ENCODE data around the gene UMODL1.
"Not testable (repeated sequence)": the region's sequence is repeated elsewhere in the genome, so short reads cannot be mapped to it uniquely, and the experiment has no call there.

UMODL1 gene

DNA sequence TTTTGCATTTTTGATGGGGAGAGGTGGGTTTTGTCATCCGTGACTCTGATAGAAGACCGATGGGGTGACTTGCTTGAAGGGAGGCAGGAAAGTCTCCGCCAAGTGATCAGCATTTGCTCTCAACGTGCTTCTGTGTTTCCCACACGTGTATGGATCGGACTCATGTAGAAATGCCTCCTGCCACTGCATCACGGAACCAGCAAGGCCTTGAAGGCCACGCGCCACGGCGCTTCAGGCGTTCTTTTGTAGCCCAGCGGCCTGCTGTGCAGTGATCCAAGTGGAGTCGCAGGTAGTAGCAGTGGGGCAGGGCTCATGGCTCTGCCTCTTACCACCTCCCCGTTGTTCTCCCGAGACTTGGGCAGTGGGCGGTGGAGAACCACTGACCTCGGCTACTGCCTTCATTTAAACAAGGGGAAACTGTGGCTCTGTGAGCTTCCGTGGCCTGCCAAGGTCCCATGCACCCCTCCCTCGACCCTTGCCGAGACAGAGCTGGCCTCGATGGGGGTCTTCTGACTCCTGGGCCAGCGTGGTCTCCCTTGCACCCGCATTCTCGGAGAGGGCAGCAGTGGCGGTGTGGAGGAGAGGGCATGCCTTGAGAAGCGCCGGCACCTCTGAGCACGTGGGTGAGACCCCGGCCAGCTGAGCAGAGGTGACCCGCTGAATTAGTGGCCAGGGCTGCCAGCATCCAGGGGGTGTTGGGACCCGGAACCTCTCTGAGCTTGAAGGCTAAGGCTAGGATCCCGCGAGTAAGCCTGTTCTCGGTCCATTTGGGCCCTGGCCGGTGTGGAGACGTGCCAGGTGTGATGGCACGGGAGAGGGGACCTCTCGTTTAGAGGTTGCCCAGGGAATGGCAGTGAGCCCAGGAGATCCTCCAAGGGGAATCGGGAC is 101.7 kb downstream of the UMODL1 start:
- DNase-seq, result no peak

GRCh38 chr21:42174173-42174572 is 103.1 kb downstream of the UMODL1 start:
- no peak for DNase-seq

DNA sequence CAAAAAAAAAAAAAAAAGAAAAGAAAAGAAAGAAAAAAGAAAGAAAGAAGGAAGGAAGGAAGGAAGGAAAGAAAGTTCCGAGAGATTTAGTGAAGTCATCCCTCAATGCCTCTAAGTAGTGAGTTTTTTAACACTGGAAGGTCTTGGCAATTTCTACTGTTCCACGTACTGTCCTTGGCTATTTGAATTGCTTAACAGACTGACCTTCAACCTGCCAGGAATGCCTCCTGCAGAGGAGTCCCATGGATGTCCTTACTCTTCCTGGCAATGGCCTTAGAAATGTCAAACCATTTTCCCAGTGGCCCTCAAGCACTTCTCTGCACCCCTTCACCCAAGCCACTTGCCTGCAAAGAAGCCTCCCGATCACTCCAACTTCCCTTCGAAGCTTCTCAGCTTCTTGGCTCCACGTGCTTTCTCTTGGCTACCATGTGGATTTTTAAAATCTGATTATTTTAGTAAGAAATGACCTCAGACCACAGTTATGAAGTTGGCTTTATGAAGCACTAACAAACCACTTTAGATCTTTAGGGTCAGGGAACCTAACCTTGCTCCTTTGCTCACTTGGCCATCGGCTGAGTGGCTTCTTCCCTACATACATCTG is 104.1 kb downstream of the UMODL1 start:
- DNase-seq, result no peak

GRCh38 chr21:42176859-42177258 is 105.7 kb downstream of the UMODL1 start:
- DNase-seq, result no peak

- DNase-seq, result no peak
Observed at GRCh38 chr21:42179316-42179715, 108.2 kb downstream of the UMODL1 start.

DNA sequence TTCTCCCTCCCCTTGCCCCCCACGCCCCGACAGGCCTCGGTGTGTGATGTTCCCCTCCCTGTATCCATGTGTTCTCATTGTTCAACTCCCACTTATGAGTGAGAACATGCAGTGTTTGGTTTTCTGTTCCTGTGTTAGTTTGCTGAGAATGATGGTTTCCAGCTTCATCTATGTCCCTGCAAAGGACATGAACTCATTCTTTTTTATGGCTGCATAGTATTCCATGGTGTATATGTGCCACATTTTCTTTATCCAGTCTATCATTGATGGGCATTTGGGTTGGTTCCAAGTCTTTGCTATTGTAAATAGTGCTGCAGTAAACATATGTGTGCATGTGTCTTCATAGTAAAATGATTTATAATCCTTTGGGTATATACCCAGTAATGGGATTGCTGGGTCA is 108.9 kb downstream of the UMODL1 start:
- not testable (repeated sequence) for DNase-seq

GRCh38 chr21:42182713-42183371 is 111.7 kb downstream of the UMODL1 start:
- no peak for DNase-seq

- DNase-seq, result no peak
Observed at GRCh38 chr21:42183374-42184266, 112.5 kb downstream of the UMODL1 start.

GRCh38 chr21:42186591-42186990 is 115.5 kb downstream of the UMODL1 start:
- no peak for DNase-seq

- peak; percentile 73 for DNase-seq
Observed at GRCh38 chr21:42187976-42188653, 117.0 kb downstream of the UMODL1 start.

DNA sequence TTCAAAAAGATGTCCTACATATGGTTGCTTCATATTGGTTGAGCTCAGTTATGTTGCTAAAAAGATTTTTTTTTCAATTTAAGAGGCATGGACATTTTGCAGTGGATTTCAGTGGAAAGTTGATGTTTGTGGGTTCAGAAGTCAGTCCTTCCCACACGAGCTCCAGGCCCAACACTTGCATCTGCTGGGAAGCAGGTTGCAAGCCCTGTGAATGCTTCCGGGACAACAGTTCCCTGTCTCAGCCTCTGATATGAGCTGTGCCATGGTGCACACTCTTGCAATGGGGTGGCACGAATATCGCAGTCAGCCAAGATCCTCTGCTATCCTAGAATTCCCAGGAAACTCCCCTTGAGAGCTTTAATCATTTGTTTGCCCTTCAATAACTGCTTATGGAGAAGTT is 117.5 kb downstream of the UMODL1 start:
- DNase-seq, result no peak

- no peak for DNase-seq
Observed at GRCh38 chr21:42189431-42189830, 118.3 kb downstream of the UMODL1 start.

DNA sequence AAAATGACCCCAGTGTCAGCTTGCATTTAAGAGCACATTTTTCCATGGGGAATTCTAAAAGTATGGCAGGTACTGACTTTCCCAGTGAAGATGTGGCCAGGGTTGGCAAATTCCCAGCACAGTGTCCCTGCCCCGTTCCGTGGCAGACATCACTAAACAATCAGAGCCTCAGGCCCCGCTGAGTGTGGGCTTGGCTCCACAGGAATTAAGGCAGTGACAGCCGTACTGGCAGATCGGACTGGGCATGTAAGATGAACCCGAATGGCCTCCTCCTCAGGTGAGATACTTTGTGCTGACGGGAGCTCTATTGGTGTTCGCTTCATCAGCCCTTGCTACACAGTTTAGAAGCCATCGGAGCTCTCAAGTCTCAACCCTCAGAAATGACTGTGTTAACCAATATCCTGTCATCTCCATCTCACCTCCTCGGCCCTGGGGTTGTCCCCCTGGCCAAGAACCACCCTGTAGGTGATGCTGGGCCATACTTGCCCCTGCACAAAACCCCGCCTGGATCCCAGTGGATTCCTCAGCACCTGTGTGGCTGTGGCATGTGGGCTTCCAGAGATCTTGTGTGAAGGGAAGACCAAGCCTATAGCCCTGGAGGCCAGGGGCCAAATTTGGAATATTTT is 118.9 kb downstream of the UMODL1 start:
- no peak for DNase-seq

DNA sequence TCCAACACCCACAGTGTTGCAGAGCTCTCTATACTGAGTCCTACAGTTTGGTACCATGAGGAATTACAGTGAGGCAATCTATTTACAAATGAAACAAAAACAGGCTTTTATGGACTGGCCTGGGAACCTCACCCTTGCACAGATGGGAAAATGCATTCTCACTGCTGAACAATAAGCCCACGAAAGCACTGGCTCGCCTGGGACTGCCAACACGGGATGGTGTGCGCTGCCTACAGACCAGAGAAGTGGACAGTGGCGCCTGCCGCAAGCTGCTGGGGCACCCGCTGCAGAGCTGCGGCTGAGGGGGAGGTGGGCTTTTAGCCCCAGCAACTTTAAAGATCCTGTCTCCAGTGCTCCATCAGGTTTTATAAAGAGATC is 119.4 kb downstream of the UMODL1 start:
- DNase-seq, result no peak

DNA sequence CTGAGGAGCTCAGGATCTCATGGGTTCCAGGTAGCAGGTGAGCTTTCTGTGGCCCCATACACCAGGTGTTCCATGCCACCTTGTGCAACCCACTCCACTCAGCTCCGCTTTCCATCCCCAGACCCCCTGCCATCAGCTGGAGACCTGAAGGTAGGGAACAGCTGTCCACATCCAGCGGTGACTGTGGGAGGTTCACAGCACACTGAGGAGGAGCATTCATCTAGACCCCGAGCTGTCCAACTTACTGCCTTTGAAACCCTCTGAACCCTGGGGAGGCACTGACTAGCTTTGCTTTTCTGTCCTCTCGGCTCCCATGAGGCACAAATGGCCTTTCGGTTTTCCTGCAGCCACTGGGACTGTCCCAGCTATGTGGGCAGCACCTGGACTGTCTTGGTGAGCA is 119.9 kb downstream of the UMODL1 start:
- no peak for DNase-seq

DNA sequence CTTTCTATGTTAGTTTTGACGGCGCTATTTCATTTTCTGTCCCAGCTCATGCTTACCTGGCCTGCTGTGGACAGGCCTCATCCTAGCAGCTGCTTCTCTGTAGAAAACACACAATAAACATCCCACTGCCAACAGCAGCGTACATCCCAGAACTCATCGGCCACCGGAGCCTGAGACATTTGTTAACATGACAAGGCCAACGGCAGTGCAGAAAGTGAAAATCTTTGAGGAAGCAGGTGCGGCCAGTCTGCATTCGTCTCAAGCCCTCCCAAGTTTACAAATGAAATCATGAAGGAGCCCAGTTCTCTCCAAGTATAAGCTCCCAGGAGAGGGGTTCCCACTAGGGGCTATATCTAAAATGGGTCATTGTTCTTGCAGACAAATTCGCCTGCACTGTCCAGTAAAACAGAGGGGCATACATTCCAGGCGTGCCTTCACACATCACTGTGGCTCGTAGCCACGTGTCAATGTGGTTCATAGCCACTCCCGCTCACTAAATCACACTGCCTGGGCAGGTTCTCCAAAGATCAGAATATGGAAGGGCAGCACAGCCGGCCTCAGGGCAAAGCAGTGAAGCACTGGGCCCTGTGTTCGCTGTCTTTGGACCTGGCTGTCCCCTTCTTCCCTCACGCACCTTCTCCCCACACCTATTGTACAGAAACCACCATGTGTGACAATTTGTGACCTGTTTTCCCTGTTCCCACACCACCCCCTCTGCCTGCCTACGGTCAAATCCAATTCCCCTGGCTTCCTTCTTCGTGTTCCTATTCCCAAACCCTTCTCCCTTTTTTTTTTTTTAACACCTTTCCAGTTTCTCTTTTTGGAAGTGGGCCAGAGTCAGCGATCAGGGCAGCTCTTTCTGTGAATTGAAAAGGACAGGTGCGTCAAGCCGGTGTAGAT is 120.8 kb downstream of the UMODL1 start:
- DNase-seq, result no peak
